CD8-positive, alpha-beta memory T cell (primary cell): ENCODE measurements around the gene CERS2. TPM values are rescaled to one million over a fixed set of nuclear protein-coding genes. Genes with fewer than 3 reads are reported as not detected.

ENCODE experiments used
- CTCF ChIA-PET: fragments of 350-600 bp; sonication (Branson Sonifier 250); formaldehyde crosslinking; loops from one replicate; lab custom pipeline; 2021; ENCODE audit warnings: antibody characterized with exemption; lab: Charles Lee
- POLR2A ChIA-PET: fragments of 350-600 bp; sonication (Branson Sonifier 250); formaldehyde crosslinking; loops from one replicate; lab custom pipeline; 2021; ENCODE audit warnings: antibody characterized with exemption; lab: Charles Lee
- DNase-seq, 5 donors: peaks; one replicate each; pipeline versions ENCODE4 v3.0.0 to v3.0.0-alpha.2; 2020 to 2022; ENCODE audit warnings: mixed read lengths in 1 of 5
- H3K27ac ChIP-seq: one replicate; pipeline ENCODE4 v1.7.0; 2013; ENCODE audit warnings: low read depth, mild to moderate bottlenecking, low read length, moderate library complexity
- H3K27me3 ChIP-seq: 2 replicates; pipeline ENCODE4 v1.7.0; 2013; ENCODE audit warnings: low read length, mild to moderate bottlenecking; ENCODE audit not compliant: insufficient read depth, poor library complexity, severe bottlenecking
- H3K36me3 ChIP-seq: 2 replicates; pipeline ENCODE4 v1.7.0; 2013; ENCODE audit warnings: mild to moderate bottlenecking, low read length, moderate library complexity; ENCODE audit not compliant: insufficient read depth
- H3K4me1 ChIP-seq: 2 replicates; pipeline ENCODE4 v1.7.0; 2013; ENCODE audit warnings: mild to moderate bottlenecking, low read length, moderate library complexity; ENCODE audit not compliant: insufficient read depth
- H3K4me3 ChIP-seq: 2 replicates; pipeline ENCODE4 v1.7.0; 2013; ENCODE audit warnings: mild to moderate bottlenecking, low read length
- H3K9me3 ChIP-seq: 2 replicates; pipeline ENCODE4 v1.7.0; 2013; ENCODE audit warnings: mild to moderate bottlenecking, low read length
- H3K27ac Mint-ChIP-seq, 8 donors: one replicate each; pipeline ENCODE4 v1.8.0; 2020 to 2021; ENCODE audit warnings: mixed read lengths in 8 of 8, mild to moderate bottlenecking in 6 of 8, inconsistent platforms in 3 of 8, moderate library complexity in 3 of 8
- H3K27me3 Mint-ChIP-seq, 2 donors: one replicate each; pipeline ENCODE4 v1.8.0; 2020 to 2021; ENCODE audit warnings: mixed read lengths in 2 of 2, mild to moderate bottlenecking in 1 of 2, moderate library complexity in 1 of 2
- H3K36me3 Mint-ChIP-seq, 3 donors: one replicate each; pipeline ENCODE4 v1.8.0; 2020 to 2021; ENCODE audit warnings: mixed read lengths in 3 of 3, inconsistent platforms in 1 of 3, mild to moderate bottlenecking in 1 of 3
- H3K4me1 Mint-ChIP-seq, 3 donors: one replicate each; pipeline ENCODE4 v1.8.0; 2020 to 2021; ENCODE audit warnings: mixed read lengths in 3 of 3, inconsistent platforms in 1 of 3, mild to moderate bottlenecking in 1 of 3
- H3K4me3 Mint-ChIP-seq, 7 donors: one replicate each; pipeline ENCODE4 v1.8.0; 2020 to 2021; ENCODE audit warnings: mixed read lengths in 7 of 7, mild to moderate bottlenecking in 6 of 7, moderate library complexity in 4 of 7, inconsistent platforms in 2 of 7
- H3K9me3 Mint-ChIP-seq, 5 donors: one replicate each; pipeline ENCODE4 v1.8.0; 2020 to 2022; ENCODE audit warnings: mixed read lengths in 5 of 5, mild to moderate bottlenecking in 3 of 5, moderate library complexity in 2 of 5, inconsistent platforms in 1 of 5
- polyA plus RNA-seq: library from polyadenylated mRNA; unstranded; fragments of 300-500 nt; fragmentation: Illumina TruSeq; gene quantifications from one replicate; pipeline ENCODE4 v1.2.3, GENCODE V29; 2021
- total RNA-seq, 2 experiments: library from RNA; stranded (reverse); gene quantifications; one replicate each; pipeline ENCODE4 v1.2.3, GENCODE V29; 2021

Gene CERS2
- total and polyA plus RNA-seq, 3 experiments from 2014 or later = 167 to 232 (median 224) TPM

DNA sequence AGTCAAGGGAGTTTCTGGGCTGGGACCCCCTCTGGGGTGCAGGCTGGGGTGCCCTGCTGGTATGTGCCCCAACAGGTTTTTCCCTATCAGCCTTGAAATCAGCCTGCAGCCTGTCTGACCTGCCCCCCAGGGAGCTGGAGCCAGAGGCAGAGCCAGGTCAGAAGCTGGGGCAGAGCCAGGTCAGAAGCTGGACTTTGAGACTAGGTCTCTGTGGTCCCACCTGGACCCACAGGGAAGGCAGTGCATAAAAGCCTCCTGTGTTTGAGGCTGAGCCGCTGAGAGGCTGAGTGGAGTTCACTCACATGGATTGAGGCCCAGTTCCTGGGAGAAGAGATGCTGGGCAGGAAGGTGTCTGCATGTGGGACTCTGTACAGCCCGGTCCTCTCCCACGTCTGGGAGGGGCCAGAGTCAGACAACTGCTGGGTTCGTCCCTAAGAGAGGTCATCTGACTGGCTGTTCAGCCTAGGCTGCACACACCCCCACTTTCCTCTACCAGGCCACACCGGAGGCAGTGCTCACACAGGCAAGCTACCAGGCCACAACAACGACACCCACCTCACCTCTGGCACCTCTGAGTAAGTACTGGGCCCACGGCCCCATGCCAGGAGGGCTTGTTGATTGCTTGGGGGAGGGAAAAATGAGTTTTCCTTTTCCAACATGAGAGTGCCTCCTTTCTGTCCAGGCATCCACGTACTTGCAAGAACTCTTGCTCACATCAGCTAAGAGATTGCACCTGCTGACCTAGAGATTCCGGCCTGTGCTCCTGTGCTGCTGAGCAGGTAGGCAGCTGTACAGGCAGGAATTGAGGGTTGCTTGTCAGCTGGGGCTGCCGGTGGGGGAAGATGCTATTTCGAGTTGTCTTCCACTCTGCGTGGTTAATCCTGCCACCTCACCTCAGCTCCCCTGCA lies 7.4 kb upstream of the CERS2 start, which contains the start of gene ANXA9:
Gene ANXA9, plus strand, starts transcription at position 488 of the 908 bp plus-strand sequence. CDS start 814 bp downstream, outside the sequence.
- DNase-seq = no peak
- ChIA-PET POLR2A (no interaction called here), CTCF (interaction anchor here (0.6 to 9.3 kb wide), 6 partner anchors 13 to 705 kb away, joined by 3 to 46 read pairs (median 3); no protein-coding TSS in a partner anchor)
- H3K9me3 ChIP-seq = no peaks in the 10 kb centered on the region
- H3K4me3 Mint-ChIP-seq = no peak within 1 kb of the TSS
- H3K27me3 Mint-ChIP-seq = no peaks in the 10 kb centered on the region
- H3K27ac Mint-ChIP-seq = peak within 1 kb of the TSS in 2 of 8 donors; percentile 24 to 83
- H3K4me3 ChIP-seq = no peak within 1 kb of the TSS
- H3K27ac ChIP-seq = no peak within 1 kb of the TSS
- H3K4me1 ChIP-seq = peaks cover 20% of the 10 kb centered on the region
- H3K9me3 Mint-ChIP-seq = no peaks in the 10 kb centered on the region
- H3K36me3 Mint-ChIP-seq = no peaks in the 10 kb centered on the region
- H3K36me3 ChIP-seq = no peaks in the 10 kb centered on the region
- H3K27me3 ChIP-seq = no peaks in the 10 kb centered on the region
- peaks cover 15 to 19% (median 18%) of the 10 kb centered on the region in 3 donors for H3K4me1 Mint-ChIP-seq

DNA sequence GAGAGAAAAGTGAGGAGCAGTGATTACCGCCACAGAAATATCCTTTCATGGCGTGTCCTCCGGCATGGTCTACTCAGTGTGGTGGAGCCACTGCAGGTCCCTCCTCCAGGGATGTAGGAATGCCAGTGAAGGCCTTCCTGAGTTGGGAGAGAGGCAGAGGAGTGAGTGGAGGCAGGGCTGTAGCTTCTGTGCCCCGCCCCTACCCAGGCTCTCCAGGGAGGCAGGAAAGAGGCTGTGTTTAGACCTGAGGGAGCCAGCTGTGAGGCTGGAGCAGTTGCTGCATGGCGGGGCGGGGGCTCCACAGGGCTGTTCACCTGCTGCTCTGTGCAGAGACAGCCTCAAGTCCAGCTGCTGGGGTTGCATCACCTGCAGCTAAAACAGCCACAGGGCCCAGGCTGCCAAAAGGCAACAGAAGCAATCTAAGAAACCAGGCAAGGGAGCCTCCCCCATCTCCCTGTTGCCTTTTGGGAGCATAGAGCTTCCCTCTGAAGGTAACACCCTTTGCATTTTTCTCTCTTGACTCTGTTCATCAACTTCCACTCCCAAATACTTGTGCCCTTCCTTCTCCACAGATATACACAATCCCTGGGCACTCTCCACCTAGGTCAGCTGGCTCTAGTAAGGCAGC lies 6.7 kb upstream of the CERS2 start:
- no peaks in the 10 kb centered on the region for H3K27me3 Mint-ChIP-seq
- CTCF ChIA-PET = interaction anchor here (0.6 to 9.3 kb wide), 6 partner anchors 12 to 704 kb away, joined by 3 to 46 read pairs (median 3); no protein-coding TSS in a partner anchor
- H3K4me3 Mint-ChIP-seq = no peak overlapping the region
- Histone ChIP-seq H3K27ac (no peak overlapping the region), H3K4me3 (no peak overlapping the region), H3K27me3 (no peaks in the 10 kb centered on the region), H3K36me3 (no peaks in the 10 kb centered on the region), H3K9me3 (no peaks in the 10 kb centered on the region), H3K4me1 (peaks cover 28% of the 10 kb centered on the region)
- no peak for DNase-seq
- peak overlapping the region in 1 of 8 donors; percentile 24 for H3K27ac Mint-ChIP-seq
- H3K4me1 Mint-ChIP-seq = peaks cover 23 to 27% (median 26%) of the 10 kb centered on the region in 3 donors
- no peaks in the 10 kb centered on the region for H3K36me3 Mint-ChIP-seq
- POLR2A ChIA-PET = no interaction called here
- no peaks in the 10 kb centered on the region for H3K9me3 Mint-ChIP-seq

DNA sequence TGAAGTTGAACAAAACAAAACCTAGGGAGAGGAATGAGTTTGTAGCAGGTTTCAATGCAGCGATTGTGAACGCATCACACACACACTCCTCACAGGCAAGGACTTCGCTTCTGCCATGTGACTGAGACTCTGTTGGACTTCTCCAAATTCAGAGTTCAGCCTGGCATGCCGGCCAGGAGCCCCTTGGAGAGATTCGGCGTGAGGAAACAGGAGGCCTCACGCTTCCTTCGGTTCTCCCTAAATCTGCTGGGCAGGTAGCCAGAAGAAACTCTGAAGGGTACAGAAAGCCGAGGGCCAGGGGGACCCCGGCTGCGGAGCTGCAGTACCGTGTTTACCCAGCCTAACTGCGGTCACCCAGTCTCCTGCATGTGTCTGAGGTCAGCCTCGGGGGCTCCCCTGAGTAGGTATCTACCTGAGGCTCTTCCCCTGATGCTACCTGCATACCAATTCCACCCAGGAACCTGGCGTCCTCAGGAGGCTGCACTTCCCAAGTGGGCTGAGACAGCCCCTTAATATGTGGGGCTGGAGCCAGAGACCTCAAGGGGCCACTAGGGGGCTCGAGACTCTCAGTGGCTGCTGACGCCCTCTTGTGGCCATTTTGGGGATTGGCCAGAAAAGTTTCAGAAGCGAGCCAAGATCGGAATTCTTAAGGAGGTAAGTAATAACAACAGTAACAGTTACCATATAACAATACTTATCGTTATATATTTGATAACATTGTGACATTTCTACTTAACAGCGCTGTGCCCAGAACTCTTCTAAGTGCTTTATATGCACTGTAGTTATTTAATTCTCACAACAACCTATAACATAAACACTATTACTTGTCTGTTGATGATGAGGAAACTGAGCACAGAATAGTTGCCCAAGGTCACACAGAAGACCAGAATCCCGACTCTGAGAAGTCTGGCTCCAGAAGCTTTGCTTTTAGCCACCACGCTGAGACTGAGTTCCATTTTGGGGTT lies 4.7 kb upstream of the CERS2 start:
- POLR2A ChIA-PET = no interaction called here
- peak overlapping the region in 6 of 7 donors; percentile 25 to 82 (median 44) for H3K4me3 Mint-ChIP-seq

DNA sequence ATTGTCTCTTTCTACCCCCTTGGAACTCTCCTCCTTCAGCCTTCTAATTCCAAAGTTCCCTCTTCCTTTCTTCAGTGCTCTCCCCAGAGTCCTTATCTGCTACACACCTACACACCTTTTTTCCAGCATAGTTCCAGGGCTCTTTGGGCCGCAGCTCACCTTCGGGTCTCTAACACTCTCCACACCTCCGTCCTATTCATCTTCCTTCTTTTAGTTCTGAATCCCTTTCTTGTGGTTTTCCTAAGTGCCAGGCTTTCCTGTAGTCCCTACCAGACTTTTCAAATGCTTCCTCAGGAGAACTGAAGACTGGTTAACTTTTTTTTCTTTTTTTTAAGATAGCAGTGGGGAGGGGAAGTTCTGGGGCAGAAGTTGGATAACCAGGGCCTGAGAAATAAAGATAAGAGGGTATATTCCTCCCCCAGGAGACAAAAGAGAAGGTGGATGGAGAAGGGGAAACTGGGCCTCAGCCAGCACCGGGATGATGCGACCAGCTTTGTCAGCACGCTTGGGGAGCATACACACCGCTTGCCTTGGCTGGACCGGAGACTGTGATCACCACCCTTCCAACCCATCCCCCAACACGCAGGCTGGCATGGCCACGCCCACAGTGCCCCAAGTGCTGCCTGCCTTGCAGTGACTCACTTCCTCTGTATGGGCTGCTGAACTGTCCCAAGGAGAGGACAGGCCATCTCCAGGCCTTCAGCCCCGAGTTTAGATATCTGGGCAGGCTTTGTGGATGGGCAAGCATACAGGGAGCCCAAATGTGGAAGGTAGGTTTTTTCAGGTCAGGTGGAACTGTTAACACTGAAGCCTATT lies 2.5 kb upstream of the CERS2 start:
- H3K27ac ChIP-seq = peak overlapping the region; percentile 72
- ChIA-PET CTCF (interaction anchor here (1.1 to 9.3 kb wide), 2 partner anchors 19 to 54 kb away, joined by 3 to 46 read pairs; no protein-coding TSS in a partner anchor), POLR2A (interaction anchor here (0.5 to 0.6 kb wide), 2 partner anchors 49 to 738 kb away, joined by 3 read pairs; no protein-coding TSS in a partner anchor)
- peaks cover 48 to 55% (median 53%) of the 10 kb centered on the region in 3 donors for H3K4me1 Mint-ChIP-seq
- H3K9me3 ChIP-seq = no peaks in the 10 kb centered on the region
- H3K36me3 Mint-ChIP-seq = peaks cover 0 to 3% (median 0%) of the 10 kb centered on the region in 3 donors
- H3K27ac Mint-ChIP-seq = peak overlapping the region; percentile 59 to 97 (median 84)
- H3K4me3 ChIP-seq = peak overlapping the region; percentile 23
- H3K27me3 Mint-ChIP-seq = no peaks in the 10 kb centered on the region
- no peaks in the 10 kb centered on the region for H3K9me3 Mint-ChIP-seq
- H3K4me1 ChIP-seq = peaks cover 49% of the 10 kb centered on the region
- no peaks in the 10 kb centered on the region for H3K27me3 ChIP-seq
- DNase-seq = peak; percentile 52 to 75 (median 60)
- peak overlapping the region; percentile 51 to 90 (median 78) for H3K4me3 Mint-ChIP-seq
- H3K36me3 ChIP-seq = no peaks in the 10 kb centered on the region

More for the DNA sequence above, 4.7 kb upstream of the CERS2 start:
- peak; percentile 80 to 91 (median 84) for DNase-seq
- no peaks in the 10 kb centered on the region for H3K27me3 Mint-ChIP-seq
- peaks cover 30 to 37% (median 36%) of the 10 kb centered on the region in 3 donors for H3K4me1 Mint-ChIP-seq
- no peaks in the 10 kb centered on the region for H3K27me3 ChIP-seq
- CTCF ChIA-PET = interaction anchor here (0.6 to 9.3 kb wide), 10 partner anchors 10 to 192 kb away, joined by 3 to 46 read pairs (median 3); partner anchors contain the start of gene MINDY1
- peak overlapping the region in 6 of 8 donors; percentile 38 to 81 (median 64) for H3K27ac Mint-ChIP-seq
- H3K36me3 Mint-ChIP-seq = no peaks in the 10 kb centered on the region
- H3K4me1 ChIP-seq = peaks cover 33% of the 10 kb centered on the region
- H3K9me3 ChIP-seq = no peaks in the 10 kb centered on the region
- H3K9me3 Mint-ChIP-seq = no peaks in the 10 kb centered on the region
- H3K27ac ChIP-seq = peak overlapping the region; percentile 48
- H3K36me3 ChIP-seq = no peaks in the 10 kb centered on the region
- peak overlapping the region; percentile 35 for H3K4me3 ChIP-seq

DNA sequence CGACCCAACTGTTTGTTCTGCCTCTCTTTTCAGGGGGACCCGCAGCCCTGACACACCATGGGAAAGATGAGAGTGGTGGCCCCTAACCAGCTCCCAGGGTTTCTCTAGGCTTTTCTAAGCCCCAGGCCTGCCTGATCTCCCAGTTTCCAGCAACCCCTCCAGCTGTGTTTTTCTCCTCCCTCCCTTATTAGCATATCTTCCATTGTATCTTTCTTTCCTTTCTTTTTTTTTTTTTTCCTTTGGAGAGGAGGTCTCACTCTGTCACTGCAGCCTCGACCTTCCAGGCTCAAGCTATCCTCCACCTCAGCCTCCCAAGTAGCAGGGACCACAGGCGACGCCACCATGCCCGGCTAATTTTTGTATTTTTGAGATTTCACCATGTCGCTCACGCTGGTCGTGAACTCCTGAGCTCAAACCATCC lies 1.8 kb upstream of the CERS2 start:
- Histone ChIP-seq H3K27ac (peak overlapping the region; percentile 72), H3K4me3 (peak overlapping the region; percentile 23), H3K4me1 (peaks cover 56% of the 10 kb centered on the region), H3K36me3 (no peaks in the 10 kb centered on the region), H3K27me3 (no peaks in the 10 kb centered on the region), H3K9me3 (no peaks in the 10 kb centered on the region)
- ChIA-PET CTCF (interaction anchor here (1.0 to 9.3 kb wide), 2 partner anchors 19 to 30 kb away, joined by 5 to 46 read pairs; partner anchors contain the start of gene MINDY1), POLR2A (interaction anchor here (0.6 to 1.1 kb wide), 2 partner anchors 26 to 737 kb away, joined by 3 read pairs; no protein-coding TSS in a partner anchor)
- Mint-ChIP-seq H3K36me3 (peaks cover 0 to 3% (median 0%) of the 10 kb centered on the region in 3 donors), H3K9me3 (no peaks in the 10 kb centered on the region), H3K4me3 (peak overlapping the region; percentile 51 to 90 (median 78)), H3K4me1 (peaks cover 53 to 61% (median 60%) of the 10 kb centered on the region in 3 donors), H3K27ac (peak overlapping the region; percentile 47 to 92 (median 80)), H3K27me3 (no peaks in the 10 kb centered on the region)
- no peak for DNase-seq

DNA sequence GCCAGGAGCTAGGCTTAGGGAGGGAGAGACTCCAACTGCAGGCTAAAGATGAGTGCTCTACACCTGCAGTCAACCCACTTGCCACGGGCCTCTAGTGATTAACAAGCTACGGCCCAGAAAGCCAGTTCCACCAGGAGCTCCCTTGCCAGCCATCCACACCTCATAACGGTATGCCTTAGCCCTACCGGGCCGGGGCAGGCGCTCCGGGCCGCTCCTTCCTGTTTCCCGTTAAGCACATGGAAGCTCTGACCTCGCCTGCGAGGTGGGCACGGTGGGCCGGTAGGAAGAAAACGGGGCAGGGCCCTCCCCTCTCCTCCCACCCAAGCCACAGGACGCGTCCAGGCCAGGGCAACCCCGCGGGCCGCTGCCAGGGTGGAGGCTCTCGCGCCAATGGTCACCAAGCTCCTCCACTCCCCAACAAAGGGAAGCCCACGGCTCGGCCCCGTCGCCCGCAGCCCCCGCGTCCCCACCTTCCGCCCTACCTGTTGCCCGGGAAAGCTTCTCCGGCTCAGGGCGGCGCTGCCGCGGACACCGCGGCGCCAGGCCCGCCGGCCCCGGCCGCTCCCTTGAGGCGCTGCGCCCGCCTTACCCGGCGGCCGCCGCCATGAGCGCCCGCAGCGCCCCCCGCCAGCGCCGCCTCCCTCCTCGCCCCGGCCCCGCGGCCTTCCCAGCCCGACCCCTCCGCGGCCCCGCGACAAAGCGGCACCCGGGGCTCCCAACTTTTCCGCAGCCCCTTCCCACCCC lies 627 bp downstream of the CERS2 start:
- Histone ChIP-seq H3K27ac (peak overlapping the region; percentile 79), H3K9me3 (no peaks in the 10 kb centered on the region), H3K27me3 (no peaks in the 10 kb centered on the region), H3K4me3 (peak overlapping the region; percentile 88), H3K36me3 (no peaks in the 10 kb centered on the region), H3K4me1 (peaks cover 60% of the 10 kb centered on the region)
- CTCF ChIA-PET = interaction anchor here (0.7 to 1.8 kb wide), 3 partner anchors 10 to 51 kb away, joined by 3 to 5 read pairs (median 3); no protein-coding TSS in a partner anchor
- peaks cover 62 to 71% (median 67%) of the 10 kb centered on the region in 3 donors for H3K4me1 Mint-ChIP-seq
- H3K36me3 Mint-ChIP-seq = peaks cover 0 to 8% (median 0%) of the 10 kb centered on the region in 3 donors
- peak; percentile 28 to 62 (median 34) for DNase-seq
- POLR2A ChIA-PET = interaction anchor here (0.6 to 2.3 kb wide), 4 partner anchors 47 to 747 kb away, joined by 3 to 10 read pairs (median 4); partner anchors contain the start of genes ENSA and RIIAD1
- H3K27ac Mint-ChIP-seq = peak overlapping the region; percentile 87 to 98 (median 94)
- H3K27me3 Mint-ChIP-seq = no peaks in the 10 kb centered on the region
- H3K9me3 Mint-ChIP-seq = no peaks in the 10 kb centered on the region
- H3K4me3 Mint-ChIP-seq = peak overlapping the region; percentile 87 to 93 (median 90)
